T-helper 2 cell treated with Interferon-gamma antibody and Interleukin-4, amounts not matched to agents 100 ng/mL and 5 ng/mL, for 36 hours (primary cell): ENCODE data around the gene CTNND2. TPM values are rescaled to one million over a fixed set of nuclear protein-coding genes. Genes with fewer than 3 reads are reported as not detected.

ENCODE experiments used
- intact Hi-C: fragments of 100-400 bp; cut with micrococcal nuclease; formaldehyde crosslinking; loops from one replicate; pipeline ENCODE4 v1.15.1; 2023
- total RNA-seq: library from RNA; stranded (reverse); gene quantifications from 2 replicates; pipeline ENCODE4 v1.2.3, GENCODE V29; 2022

CTNND2 gene
- total RNA-seq, 1 donor from 2014 or later = not detected

DNA sequence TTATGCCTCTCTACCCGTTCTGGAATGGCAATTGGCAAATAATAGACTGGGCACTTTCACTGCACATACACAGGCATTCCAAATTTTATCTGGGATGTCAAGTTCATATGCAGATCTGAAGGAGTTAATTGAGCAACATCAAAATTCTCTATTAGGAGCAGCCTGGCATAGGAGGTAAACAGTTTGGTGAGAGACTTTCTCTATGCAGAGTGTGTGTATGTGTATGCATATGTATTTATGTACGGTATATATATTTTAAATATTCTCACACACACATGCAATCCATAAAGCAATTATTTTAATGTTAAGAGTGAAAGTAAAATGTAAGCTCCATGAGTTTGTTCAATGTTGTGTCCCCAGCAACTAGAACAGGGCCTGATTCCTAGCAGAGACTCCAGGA is 517.8 kb downstream of the CTNND2 start:
- intact Hi-C loops = no loop called here

GRCh38 chr5:11385901-11386293 is 518.3 kb downstream of the CTNND2 start:
- intact Hi-C loops = no loop called here

- intact Hi-C loops = no loop called here
Measured at GRCh38 chr5:11385251-11385900, 518.9 kb downstream of the CTNND2 start.

- intact Hi-C loops = no loop called here
Measured at GRCh38 chr5:11384441-11385250, 519.6 kb downstream of the CTNND2 start.

DNA sequence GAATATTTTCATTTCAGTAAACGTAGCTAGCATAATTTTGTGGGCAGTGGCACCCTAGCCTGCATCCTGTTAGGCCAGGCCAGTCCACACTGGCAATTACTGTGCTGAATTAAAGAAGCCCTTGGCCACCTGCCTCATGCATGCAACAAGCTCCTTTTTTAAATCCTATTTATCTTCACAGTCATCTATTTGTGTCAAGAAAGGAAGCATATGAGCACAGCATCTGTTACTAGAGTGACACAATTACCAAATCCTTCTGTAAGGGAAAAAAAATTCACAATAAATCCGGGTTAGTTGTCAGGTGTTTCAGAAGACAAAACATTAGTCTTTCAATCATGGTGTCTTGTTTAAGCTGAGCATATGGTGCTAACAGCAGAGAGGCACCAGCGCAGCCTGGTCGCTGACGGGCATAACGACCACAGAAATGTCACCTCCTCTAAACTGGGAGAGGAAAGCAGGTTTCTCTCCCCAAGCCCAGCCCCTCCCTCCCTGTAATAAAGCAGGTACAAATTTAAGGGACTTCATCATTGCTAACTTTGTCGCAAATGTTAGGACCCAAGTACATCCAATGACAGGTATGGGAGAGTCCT is 520.6 kb downstream of the CTNND2 start:
- intact Hi-C loops = no loop called here

GRCh38 chr5:11378461-11378860 is 525.8 kb downstream of the CTNND2 start:
- intact Hi-C loops = no loop called here

GRCh38 chr5:11377896-11378295 is 526.4 kb downstream of the CTNND2 start:
- intact Hi-C loops = no loop called here

GRCh38 chr5:11372191-11372590 is 532.1 kb downstream of the CTNND2 start:
- intact Hi-C loops = no loop called here

DNA sequence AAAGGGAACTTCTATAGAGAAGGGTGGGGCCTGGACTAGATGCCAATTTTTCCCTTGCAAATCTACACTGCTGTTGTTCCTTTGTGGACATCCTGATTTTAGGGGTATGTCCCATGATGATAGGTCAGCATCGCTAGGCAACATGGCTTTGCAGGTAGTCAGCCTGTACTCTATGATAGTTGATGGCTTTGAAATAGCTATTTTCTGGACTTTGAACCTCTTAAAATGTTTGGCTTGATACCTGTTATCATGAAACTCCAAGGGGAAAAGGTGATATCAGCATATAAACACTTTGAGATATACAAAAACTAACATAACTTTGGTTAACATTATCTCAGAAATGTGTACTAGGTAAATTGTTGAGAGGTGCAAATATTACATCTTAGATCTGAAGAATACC is 533.2 kb downstream of the CTNND2 start:
- intact Hi-C loops = no loop called here

GRCh38 chr5:11364531-11364930 is 539.7 kb downstream of the CTNND2 start:
- intact Hi-C loops = no loop called here

- intact Hi-C loops = no loop called here
Measured at GRCh38 chr5:11363631-11364178, 540.5 kb downstream of the CTNND2 start.

DNA sequence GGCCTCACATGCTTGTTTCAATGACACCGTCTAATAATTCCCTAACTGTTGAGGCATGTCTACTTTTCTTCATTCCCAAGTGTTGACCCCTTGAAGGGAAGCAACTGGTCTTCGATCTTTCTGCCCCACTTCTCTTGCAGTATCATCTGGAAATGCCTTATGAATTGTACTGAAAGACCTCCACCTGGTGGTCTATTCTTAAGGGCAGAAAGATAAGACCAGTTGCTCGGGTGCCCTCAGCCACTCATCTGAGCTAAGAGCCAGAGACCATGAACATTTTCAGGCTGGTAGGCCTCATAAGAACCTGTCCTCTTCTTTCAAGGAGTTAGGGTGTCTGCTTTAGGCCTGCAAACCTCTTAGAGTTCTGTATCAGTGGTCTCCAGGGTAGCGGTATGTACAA is 542.5 kb downstream of the CTNND2 start:
- intact Hi-C loops = no loop called here

- intact Hi-C loops = no loop called here
Measured at GRCh38 chr5:11357928-11358327, 546.3 kb downstream of the CTNND2 start.

DNA sequence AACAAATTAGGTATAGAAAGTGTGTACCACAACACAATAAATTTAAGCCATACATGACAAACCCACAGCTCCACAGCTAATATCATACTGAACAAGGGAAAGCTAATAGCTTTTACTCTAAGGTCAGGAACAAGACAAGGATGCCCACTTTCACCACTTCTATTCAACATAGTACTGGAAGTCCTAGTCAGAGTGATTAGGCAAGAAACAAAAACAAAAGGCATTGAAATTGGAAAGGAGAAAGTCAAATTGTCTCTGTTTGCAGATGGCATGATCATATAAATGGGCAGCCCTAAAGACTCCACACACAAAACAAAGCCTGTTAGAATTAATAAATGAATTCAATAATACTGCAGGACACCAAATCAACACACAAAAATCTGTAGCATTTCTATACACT is 548.8 kb downstream of the CTNND2 start:
- intact Hi-C loops = no loop called here

GRCh38 chr5:11346336-11346735 is 557.9 kb downstream of the CTNND2 start:
- intact Hi-C loops = no loop called here

DNA sequence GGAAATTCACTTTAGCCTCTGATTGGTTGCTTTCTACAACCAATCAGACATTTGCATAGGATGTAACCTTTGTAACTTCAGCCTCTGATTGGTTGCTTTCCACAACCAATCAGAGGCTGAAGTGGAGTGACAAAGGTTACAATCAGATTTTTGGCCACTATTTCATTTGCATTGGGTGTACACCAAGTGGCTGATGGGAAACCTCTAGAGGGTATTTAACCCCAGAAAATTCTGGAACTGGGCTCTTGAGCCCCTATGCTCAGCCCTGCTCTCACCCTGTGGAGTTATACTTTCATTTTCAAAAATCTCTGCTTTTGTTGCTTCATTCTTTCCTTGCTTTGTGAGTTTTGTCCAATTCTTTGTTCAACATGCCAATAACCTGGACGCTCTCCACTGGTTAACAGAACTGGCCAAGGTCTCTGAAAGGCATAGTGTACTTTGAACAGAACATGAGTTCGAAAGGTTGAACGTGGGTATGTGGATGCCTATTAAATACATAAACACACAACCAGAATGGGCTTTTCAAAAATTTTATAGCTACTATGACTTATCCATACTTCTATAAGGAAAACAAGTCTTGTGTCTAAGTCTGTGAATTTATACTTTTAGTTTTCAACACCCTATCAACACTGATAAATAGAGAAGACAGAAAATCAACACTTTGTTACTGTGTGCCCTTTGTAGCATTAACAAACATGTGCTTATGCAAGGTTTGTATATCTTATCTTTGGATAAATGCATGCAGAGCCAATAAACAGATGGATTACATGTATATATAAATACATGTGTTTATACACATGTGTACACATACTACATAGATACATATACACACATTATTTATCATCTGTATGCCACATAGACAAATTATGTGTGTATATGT is 568.1 kb downstream of the CTNND2 start:
- intact Hi-C loops = no loop called here

- intact Hi-C loops = no loop called here
Measured at GRCh38 chr5:11334404-11334803, 569.8 kb downstream of the CTNND2 start.

- intact Hi-C loops = no loop called here
Measured at GRCh38 chr5:11329679-11330078, 574.6 kb downstream of the CTNND2 start.

GRCh38 chr5:11324521-11325289 is 579.5 kb downstream of the CTNND2 start:
- intact Hi-C loops = no loop called here

DNA sequence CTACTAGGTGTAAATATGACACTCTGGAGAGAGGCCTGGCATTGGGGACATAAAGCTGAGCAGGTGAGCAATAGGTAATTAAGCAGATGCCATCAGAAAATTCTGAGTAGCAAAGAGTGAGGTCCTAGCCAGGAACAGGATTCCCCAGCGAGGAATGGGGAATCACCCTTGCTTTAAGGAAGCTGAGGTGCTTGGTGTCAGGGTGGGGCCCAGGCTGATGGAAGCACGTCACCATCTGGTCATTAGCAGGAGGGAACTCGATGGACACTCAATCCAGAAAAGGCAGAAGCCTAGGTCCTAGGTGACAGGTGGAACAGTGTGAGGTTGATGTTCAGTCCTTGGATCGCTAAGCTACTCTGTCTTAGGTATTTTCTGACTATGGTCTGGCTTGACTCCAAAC is 580.5 kb downstream of the CTNND2 start:
- intact Hi-C loops = no loop called here

GRCh38 chr5:11322133-11322532 is 582.1 kb downstream of the CTNND2 start:
- intact Hi-C loops = no loop called here
